Endometrial microvascular endothelial cells (primary cell): ENCODE results near the gene TFDP1. TPM values are rescaled to one million over a fixed set of nuclear protein-coding genes. Genes with fewer than 3 reads are reported as not detected.
"Not testable (repeated sequence)": the region's sequence is repeated elsewhere in the genome, so short reads cannot be mapped to it uniquely, and the experiment has no call there.

Experiments
- in situ Hi-C: cut with HindIII; loops from 2 replicates; pipeline ENCODE4 v1.10.0; 2017; ENCODE audit warnings: low sequenced_read_pairs, low pct_unique_long_range_greater_than_20kb; ENCODE audit errors: inconsistent ontology term
- total RNA-seq: library from RNA; depleted of rRNA; stranded (reverse); fragments of >200 nt; gene quantifications from one replicate; pipeline ENCODE4 v1.2.3, GENCODE V29; 2015; ENCODE audit errors: inconsistent ontology term

Gene TFDP1
- total RNA-seq, 1 donor from 2014 or later = 116 TPM

DNA sequence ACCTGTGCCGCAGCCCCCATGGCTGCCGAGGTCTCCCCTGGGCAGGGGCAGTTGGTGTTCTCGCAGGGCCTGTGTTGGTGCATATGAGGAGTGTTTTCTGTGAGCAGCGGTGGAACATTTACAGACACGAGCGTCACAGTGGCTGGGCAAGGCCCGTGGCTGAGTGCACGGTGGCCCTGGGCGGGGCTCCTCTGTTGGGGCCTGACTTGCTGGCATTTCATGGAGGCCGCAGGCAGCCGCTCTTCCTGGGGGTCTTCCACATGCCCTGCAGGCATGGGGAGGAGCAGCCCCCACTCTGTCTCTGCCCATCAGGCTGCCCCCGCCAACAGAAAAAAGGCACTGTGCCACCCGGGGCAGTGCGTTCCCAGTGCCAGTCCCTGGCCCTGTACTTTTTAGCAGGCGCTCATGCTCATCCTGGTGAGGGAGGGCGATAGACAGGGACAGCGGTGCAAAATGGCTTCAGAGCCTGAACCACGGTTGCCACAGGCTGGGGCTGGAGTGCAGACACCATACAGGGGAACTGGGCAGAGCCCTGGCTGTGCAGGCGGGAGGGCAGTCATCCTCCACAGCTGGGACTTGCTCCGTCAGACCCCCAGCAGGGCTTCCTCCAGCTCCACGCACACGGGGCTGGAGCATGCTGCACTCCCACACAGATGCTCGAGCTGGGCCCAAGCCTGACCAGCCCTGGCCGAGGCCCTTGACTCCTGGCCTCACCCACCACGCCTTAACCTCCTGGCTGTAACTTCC is 23.5 kb downstream of the TFDP1 start:
- in situ Hi-C loops = no loop called here

DNA sequence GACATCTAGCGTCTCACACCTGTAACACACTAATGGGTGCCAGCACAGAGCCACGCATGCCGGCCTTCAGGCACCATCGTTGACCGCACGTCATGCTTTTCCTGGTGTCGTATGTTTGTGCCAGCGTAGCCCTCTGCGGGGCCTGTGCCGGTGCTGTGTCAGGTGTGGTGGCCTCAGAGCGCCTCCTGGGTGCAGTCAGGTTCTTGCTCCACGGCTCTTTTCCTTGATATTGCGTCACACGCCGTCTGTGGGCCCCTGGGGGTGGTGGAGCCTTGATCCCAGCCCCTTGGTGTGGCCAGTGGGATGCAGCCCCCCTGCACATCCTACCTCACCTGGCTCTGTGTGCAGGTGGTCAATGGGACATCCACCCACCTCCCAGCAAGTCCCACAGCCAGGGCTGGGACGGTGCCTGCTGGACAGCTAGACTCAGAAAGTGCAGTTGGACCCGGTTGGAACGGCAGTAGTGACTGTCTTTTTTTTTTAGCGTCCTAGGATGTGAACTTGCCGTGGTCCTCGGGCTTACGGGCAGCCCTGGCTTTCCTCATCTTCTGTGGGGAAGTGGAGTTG is 24.5 kb downstream of the TFDP1 start:
- in situ Hi-C loops = no loop called here

- in situ Hi-C loops = no loop called here
These were observed 25.1 kb downstream of the TFDP1 start for GRCh38 chr13:113609616-113610015.

- in situ Hi-C loops = no loop called here
These were observed 25.7 kb downstream of the TFDP1 start for GRCh38 chr13:113610266-113610665.

- in situ Hi-C loops = no loop called here
These were observed 27.4 kb downstream of the TFDP1 start for GRCh38 chr13:113611996-113612395.

GRCh38 chr13:113612607-113613006 is 28.1 kb downstream of the TFDP1 start:
- in situ Hi-C loops = no loop called here

DNA sequence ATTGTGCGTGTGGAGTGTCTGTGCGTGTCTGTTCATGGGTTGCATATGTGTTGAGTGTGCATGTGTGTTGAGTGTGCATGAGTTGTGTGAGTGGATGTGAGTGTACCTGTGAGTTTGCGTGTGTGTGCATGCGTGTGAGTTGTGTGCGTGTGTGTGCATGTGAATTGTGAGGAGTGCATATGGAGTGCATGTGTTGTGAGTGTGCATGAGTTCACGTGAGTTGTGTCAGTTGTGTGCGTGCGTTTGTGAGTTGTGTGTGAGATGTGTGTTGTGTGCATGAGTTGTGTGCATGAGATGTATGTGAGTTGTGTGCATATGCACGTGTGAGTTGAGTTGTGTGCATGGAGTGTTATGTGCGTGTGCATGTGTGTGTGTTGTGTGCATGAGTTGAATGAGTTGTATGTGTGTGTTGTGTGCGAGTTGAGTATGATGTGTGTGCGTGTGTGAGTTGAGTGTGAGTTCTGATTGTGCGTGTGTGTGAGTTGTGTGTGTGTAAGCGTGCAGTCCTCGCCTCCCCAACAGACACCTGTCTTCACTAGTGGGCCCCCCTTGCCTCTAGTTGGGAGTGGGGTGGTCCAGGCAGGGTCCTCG is 29.3 kb downstream of the TFDP1 start:
- in situ Hi-C loops = no loop called here

GRCh38 chr13:113616281-113616906 is 31.8 kb downstream of the TFDP1 start:
- in situ Hi-C loops = no loop called here

DNA sequence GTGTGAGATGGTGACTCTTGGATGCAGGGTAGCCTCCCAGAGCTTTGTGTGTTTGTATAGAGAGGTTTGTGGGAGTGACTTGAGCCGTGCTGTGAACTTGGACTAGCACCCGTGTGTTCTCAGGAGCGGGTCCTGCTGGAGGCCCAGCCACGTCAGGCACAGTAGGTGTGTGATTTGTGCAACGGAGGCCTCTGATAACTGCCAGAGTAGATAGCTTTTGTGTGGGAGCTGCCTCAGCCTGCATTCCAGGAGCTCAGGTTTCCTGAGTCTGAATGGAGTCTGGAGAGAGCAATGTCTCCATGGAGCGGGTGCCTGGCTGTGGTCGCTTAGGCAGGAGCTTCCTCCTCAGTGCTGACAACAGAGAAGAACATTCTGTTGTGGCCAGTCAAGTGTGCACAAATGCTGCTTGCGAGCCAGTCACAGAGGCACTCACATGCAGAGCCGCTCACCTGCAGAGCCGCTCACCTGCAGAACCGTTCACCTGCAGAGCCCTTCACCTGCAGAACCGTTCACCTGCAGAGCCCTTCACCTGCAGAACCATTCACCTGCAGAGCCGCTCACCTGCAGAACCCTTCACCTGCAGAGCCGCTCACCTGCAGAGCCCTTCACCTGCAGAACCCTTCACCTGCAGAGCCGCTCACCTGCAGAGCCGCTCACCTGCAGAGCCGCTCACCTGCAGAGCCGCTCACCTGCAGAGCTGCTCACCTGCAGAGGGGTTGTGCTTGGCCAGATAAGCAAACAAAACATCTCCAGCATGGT is 32.6 kb downstream of the TFDP1 start:
- in situ Hi-C loops = no loop called here

- in situ Hi-C loops = no loop called here
These were observed 33.4 kb downstream of the TFDP1 start for GRCh38 chr13:113617961-113618360.

DNA sequence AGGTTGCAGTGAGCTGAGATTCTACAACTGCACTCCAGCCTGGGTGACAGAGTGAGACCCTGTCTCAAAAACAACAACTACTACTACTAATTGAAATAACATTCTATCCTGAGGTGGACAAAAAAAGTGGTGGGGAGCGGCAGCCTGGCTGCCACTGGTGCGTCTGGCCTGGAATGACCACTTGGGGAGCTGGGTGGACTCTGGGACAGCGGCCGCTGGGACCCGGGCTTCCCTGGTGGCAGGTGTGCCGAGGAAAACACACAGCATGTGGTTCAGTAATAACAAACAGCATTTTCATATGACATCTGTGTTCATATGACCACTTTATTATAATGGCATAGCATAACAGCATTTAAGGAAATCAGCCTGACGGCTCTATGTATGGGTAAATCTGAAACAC is 33.9 kb downstream of the TFDP1 start:
- in situ Hi-C loops = no loop called here

- in situ Hi-C loops = no loop called here
These were observed 35.7 kb downstream of the TFDP1 start for GRCh38 chr13:113620036-113620796.

DNA sequence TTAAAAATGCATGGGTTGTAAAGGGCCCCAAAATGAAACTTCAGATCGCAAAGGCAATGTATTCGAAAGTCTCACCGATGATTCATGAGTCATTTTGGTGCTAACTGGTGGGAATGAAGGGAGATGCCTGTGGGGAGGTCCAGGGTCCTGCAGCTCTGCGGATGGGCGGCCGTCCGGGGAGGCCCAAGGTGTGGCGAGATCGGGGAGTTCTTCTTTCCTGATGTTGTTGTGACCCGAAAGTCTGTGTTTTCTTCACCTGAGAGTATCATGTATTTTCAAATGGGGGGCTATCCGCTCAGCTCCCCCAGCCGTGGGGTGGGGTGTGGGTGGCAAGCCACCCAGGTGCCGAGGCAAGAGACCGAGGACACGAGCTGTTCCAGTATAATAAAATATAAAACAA is 36.5 kb downstream of the TFDP1 start:
- in situ Hi-C loops = no loop called here

GRCh38 chr13:113621498-113621897 is 36.9 kb downstream of the TFDP1 start:
- in situ Hi-C loops = not testable (repeated sequence)

GRCh38 chr13:113621986-113622550 is 37.5 kb downstream of the TFDP1 start:
- in situ Hi-C loops = not testable (repeated sequence)

- in situ Hi-C loops = no loop called here
These were observed 38.4 kb downstream of the TFDP1 start for GRCh38 chr13:113622791-113623490.

GRCh38 chr13:113623491-113624234 is 39.1 kb downstream of the TFDP1 start:
- in situ Hi-C loops = no loop called here
